ENCODE data around the gene TLCD2. TPM values are rescaled to one million over a fixed set of nuclear protein-coding genes. Genes with fewer than 3 reads are reported as not detected.
"Not testable (repeated sequence)": the region's sequence is repeated elsewhere in the genome, so short reads cannot be mapped to it uniquely, and the experiment has no call there.

TLCD2 gene
- total RNA-seq, 1 experiment from 2014 or later, result 1.3 TPM

- Histone ChIP-seq H3K27me3 (no peaks in the 10 kb centered on the region), H3K27ac (no peak overlapping the region), H3K4me1 (peaks cover 18% of the 10 kb centered on the region), H3K36me3 (no peaks in the 10 kb centered on the region), H3K4me3 (no peak overlapping the region), H3K9me3 (replicated peaks) (no peaks in the 10 kb centered on the region)
- no peak for DNase-seq
Observed at GRCh38 chr17:1727876-1728630, 17.9 kb upstream of the TLCD2 start.

GRCh38 chr17:1727258-1727789, 17.1 kb upstream of the TLCD2 start:
- H3K4me3 ChIP-seq, result no peak overlapping the region
- no peak overlapping the region for H3K27ac ChIP-seq
- no peaks in the 10 kb centered on the region for H3K9me3 ChIP-seq (replicated peaks)
- H3K4me1 ChIP-seq, result peaks cover 16% of the 10 kb centered on the region
- DNase-seq, result no peak
- H3K36me3 ChIP-seq, result no peaks in the 10 kb centered on the region
- H3K27me3 ChIP-seq, result no peaks in the 10 kb centered on the region

DNA sequence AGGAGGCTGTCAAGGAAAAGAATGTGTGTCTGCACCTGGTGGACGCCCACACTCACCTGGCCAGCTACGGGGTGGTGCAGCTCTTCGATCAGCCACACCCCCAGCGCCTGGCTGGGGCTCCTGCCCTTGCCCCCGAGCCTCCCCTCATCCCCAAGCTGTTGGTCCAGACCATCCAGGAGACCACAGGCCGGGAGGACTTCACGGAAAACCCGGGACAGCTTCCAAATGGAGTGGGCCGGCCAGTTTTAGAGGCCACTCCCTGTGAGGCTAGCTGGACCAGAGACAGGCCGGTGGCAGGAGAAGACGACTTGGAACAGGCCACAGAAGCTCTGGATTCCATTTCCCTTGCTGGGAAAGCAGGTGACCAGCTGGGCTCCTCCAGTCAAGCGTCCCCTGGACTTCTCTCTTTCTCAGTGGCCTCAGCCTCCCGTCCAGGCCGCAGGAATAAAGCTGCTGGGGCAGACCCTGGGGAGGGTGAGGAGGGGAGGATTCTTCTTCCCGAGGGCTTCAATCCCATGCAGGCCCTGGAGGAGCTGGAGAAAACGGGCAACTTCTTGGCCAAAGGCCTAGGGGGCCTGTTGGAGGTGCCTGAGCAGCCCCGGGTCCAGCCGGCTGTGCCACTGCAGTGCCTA, 16.6 kb upstream of the TLCD2 start:
- Histone ChIP-seq H3K4me3 (no peak overlapping the region), H3K4me1 (peaks cover 19% of the 10 kb centered on the region)
- no peak for DNase-seq

GRCh38 chr17:1725642-1726511, 15.7 kb upstream of the TLCD2 start:
- peaks cover 19% of the 10 kb centered on the region for H3K4me1 ChIP-seq
- H3K27me3 ChIP-seq, result no peaks in the 10 kb centered on the region
- no peak overlapping the region for H3K27ac ChIP-seq
- H3K4me3 ChIP-seq, result no peak overlapping the region
- no peak for DNase-seq
- H3K9me3 ChIP-seq (replicated peaks), result no peaks in the 10 kb centered on the region
- no peaks in the 10 kb centered on the region for H3K36me3 ChIP-seq

More for the DNA sequence above, 16.6 kb upstream of the TLCD2 start:
- Histone ChIP-seq H3K36me3 (no peaks in the 10 kb centered on the region), H3K27me3 (no peaks in the 10 kb centered on the region), H3K27ac (no peak overlapping the region), H3K9me3 (replicated peaks) (no peaks in the 10 kb centered on the region)

DNA sequence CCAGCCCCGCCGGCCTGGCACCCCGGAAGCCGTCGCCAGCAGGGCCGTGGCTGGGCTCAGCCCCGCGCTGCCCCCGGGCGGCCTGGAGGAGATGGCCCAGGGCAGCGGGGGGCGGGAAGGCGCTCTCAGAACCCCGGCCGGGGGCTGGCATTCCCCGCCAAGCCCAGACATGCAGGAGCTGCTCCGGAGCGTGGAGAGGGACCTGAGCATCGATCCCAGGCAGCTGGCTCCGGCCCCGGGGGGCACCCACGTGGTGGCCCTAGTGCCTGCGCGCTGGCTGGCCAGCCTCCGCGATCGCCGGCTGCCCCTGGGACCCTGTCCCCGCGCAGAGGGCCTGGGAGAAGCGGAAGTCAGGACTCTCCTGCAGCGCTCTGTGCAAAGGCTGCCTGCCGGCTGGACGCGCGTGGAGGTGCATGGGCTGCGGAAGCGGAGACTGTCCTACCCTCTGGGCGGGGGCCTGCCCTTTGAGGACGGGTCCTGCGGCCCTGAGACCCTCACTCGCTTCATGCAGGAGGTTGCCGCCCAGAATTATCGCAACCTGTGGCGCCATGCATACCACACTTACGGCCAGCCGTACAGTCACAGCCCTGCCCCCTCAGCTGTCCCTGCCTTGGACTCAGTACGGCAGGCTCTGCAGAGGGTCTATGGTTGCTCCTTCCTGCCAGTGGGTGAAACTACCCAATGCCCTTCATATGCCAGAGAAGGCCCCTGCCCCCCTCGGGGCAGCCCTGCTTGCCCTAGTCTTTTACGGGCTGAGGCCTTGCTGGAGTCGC, 14.9 kb upstream of the TLCD2 start:
- no peaks in the 10 kb centered on the region for H3K27me3 ChIP-seq
- H3K27ac ChIP-seq, result peak overlapping the region; percentile 29; the same call in 1 of the 2 replicates
- H3K36me3 ChIP-seq, result no peaks in the 10 kb centered on the region
- no peaks in the 10 kb centered on the region for H3K9me3 ChIP-seq (replicated peaks)
- H3K4me3 ChIP-seq, result peak overlapping the region; percentile 63
- H3K4me1 ChIP-seq, result peaks cover 14% of the 10 kb centered on the region
- peak; percentile 21 to 31 for DNase-seq

DNA sequence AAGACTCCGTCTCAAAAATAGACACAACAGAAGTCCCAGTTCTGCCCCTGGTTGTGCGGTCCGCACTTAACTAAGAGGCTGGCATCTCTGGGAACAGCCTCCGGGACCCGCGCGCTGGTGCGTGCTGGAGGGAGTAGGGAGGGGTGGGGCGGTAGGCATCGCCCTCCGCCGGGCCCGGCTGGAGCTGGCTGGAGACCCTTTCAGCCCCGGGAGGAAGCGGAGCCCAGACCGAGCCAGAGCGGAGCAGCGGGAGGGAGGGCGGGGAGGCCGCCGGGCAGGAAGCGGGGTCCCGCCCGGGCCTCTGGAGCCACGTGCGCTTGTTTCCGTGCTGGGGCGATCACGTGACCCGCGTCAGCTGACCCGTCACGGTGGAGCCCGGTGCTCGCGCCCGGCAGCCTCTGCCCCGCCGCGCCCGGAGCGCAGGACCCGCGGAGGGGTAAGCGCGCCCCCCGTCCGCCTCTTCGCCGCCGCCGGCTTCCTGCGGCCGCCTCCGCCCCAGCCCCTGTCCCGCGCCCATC, 14.2 kb upstream of the TLCD2 start, which contains the start of gene WDR81:
Gene WDR81 (plus strand): TSS at position 354 of the 518 bp plus-strand sequence. CDS start 256 bp downstream, outside the sequence.
- Histone ChIP-seq H3K4me3 (peak within 1 kb of the TSS; percentile 63), H3K27me3 (no peaks in the 10 kb centered on the region), H3K27ac (peak within 1 kb of the TSS; percentile 99), H3K36me3 (no peaks in the 10 kb centered on the region), H3K9me3 (replicated peaks) (no peaks in the 10 kb centered on the region), H3K4me1 (peaks cover 14% of the 10 kb centered on the region)
- peak; percentile 79 to 84 for DNase-seq

DNA sequence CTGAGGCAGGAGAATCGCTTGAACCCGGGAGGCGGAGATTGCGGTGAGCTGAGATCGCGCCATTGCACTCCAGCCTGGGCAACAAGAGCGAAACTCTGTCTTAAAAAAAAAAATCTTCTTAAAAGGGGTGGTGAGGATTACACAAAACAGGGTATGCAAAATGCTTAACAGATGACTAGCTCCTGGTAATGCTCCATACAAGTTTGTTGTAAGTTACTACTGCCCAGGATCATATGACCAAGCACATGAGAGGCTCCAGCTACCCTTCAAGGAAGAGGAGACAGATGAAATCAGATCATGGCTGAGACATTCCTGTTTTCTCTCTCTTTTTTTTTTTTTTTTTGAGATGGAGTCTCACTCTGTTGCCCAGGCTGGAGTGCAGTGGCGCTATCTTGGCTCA, 11.8 kb upstream of the TLCD2 start:
- not testable (repeated sequence) for DNase-seq; H3K36me3 ChIP-seq; H3K27me3 ChIP-seq; H3K9me3 ChIP-seq (replicated peaks); H3K4me3 ChIP-seq
- Histone ChIP-seq H3K4me1 (peaks cover 14% of the 10 kb centered on the region), H3K27ac (peak overlapping the region; percentile 99)

GRCh38 chr17:1720856-1721386, 10.7 kb upstream of the TLCD2 start:
- H3K4me1 ChIP-seq, result peaks cover 14% of the 10 kb centered on the region
- H3K27ac ChIP-seq, result peak overlapping the region; percentile 19

DNA sequence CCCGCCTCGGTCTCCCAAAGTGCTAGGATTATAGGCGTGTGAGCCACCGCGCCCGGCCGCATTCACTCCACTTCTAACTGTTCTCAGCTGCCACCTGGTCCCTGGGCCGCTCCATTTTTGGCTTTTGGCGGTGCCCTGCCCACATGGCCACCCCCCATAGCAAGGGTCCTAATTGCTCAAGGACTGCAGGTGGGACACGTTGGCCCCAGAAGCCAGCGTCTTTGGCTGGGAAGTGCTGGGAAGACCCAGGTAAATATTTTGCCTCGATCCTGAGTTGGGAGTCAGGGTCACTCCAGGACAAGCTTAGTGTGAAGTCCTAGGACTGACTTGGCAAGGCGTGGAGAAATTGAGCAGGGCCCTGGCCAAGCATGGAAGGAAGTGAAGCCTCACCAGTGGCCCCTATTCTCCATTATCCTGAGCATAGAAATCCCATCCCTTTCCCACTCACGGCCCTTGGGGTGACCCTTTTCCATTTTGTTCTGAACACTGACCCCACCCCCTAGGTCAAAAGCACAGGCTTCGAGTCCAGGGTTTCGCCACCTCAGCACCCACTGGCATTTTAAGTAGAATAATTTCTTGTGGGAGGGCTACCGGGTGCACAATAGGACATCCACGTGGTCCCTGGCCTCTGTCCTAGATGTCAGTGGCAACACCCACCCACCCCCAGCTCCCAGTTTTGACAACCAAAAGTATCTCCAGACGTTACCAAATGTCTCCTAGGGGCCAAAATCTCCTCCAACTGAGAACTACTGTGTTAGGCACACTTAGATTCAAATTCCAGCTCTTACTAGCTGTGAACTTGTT, 8.4 kb upstream of the TLCD2 start:
- H3K27ac ChIP-seq, result no peak overlapping the region
- DNase-seq, result no peak

More at GRCh38 chr17:1720856-1721386, 10.7 kb upstream of the TLCD2 start:
- DNase-seq, result peak in 1 of 2 experiments; percentile 69
- H3K4me3 ChIP-seq, result peak overlapping the region; percentile 34
- no peaks in the 10 kb centered on the region for H3K9me3 ChIP-seq (replicated peaks)
- H3K36me3 ChIP-seq, result no peaks in the 10 kb centered on the region
- H3K27me3 ChIP-seq, result no peaks in the 10 kb centered on the region

GRCh38 chr17:1716912-1717695, 6.9 kb upstream of the TLCD2 start:
- no peaks in the 10 kb centered on the region for H3K27me3 ChIP-seq
- H3K4me3 ChIP-seq, result peak overlapping the region; percentile 77
- H3K27ac ChIP-seq, result peak overlapping the region; percentile 99
- H3K36me3 ChIP-seq, result no peaks in the 10 kb centered on the region
- peaks cover 4% of the 10 kb centered on the region for H3K4me1 ChIP-seq
- H3K9me3 ChIP-seq (replicated peaks), result no peaks in the 10 kb centered on the region
- DNase-seq, result peak; percentile 94 to 97

More for the DNA sequence above, 8.4 kb upstream of the TLCD2 start:
- Histone ChIP-seq H3K4me3 (no peak overlapping the region), H3K27me3 (no peaks in the 10 kb centered on the region), H3K9me3 (replicated peaks) (no peaks in the 10 kb centered on the region), H3K36me3 (no peaks in the 10 kb centered on the region), H3K4me1 (peaks cover 13% of the 10 kb centered on the region)

GRCh38 chr17:1716076-1716911, 6.1 kb upstream of the TLCD2 start:
- Histone ChIP-seq H3K4me3 (peak overlapping the region; percentile 77), H3K27me3 (no peaks in the 10 kb centered on the region), H3K9me3 (replicated peaks) (no peaks in the 10 kb centered on the region), H3K36me3 (no peaks in the 10 kb centered on the region), H3K4me1 (peaks cover 4% of the 10 kb centered on the region; the same call in 1 of the 2 replicates), H3K27ac (peak overlapping the region; percentile 99)
- peak; percentile 99 for DNase-seq

GRCh38 chr17:1715803-1716075, 5.6 kb upstream of the TLCD2 start:
- peak overlapping the region; percentile 82 for H3K27ac ChIP-seq
- no peak for DNase-seq
- peaks cover 4% of the 10 kb centered on the region; the same call in 1 of the 2 replicates for H3K4me1 ChIP-seq
- no peaks in the 10 kb centered on the region for H3K9me3 ChIP-seq (replicated peaks)
- peak overlapping the region; percentile 74 for H3K4me3 ChIP-seq
- no peaks in the 10 kb centered on the region for H3K27me3 ChIP-seq
- H3K36me3 ChIP-seq, result no peaks in the 10 kb centered on the region

Data from SJCRH30 (cell line).